ENCODE data around the gene SPINK4.
A peak's percentile ranks its signal among the peaks of the same experiment; 100 is the strongest.

The SPINK4 gene

GRCh38 chr9:33257276-33257675, 17.3 kb downstream of the SPINK4 start:
- no peak for DNase-seq

GRCh38 chr9:33260372-33260771, 20.4 kb downstream of the SPINK4 start:
- DNase-seq = no peak

GRCh38 chr9:33263131-33264002, 23.4 kb downstream of the SPINK4 start:
- peak in 1 of 5 experiments; percentile 57 for DNase-seq

GRCh38 chr9:33264003-33264472, 24.1 kb downstream of the SPINK4 start:
- DNase-seq = peak in 4 of 5 experiments; percentile 17 to 41 (median 30)

- DNase-seq = peak; percentile 99 to 100 (median 99)
Observed at GRCh38 chr9:33264473-33265177, 24.7 kb downstream of the SPINK4 start, which contains the start of the genes BAG1 and CHMP5. BAG1 (minus strand) TSS chr9:33264708. CHMP5 (plus strand) TSS chr9:33265049; CDS start chr9:33265079, 30 bp downstream.

- no peak for DNase-seq
Observed at GRCh38 chr9:33265211-33265865, 25.4 kb downstream of the SPINK4 start.

- peak in 1 of 5 experiments; percentile 50 for DNase-seq
Observed at GRCh38 chr9:33267151-33267767, 27.3 kb downstream of the SPINK4 start.

- no peak for DNase-seq
Observed at GRCh38 chr9:33270146-33270545, 30.2 kb downstream of the SPINK4 start.

- no peak for DNase-seq
Observed at GRCh38 chr9:33272061-33272460, 32.1 kb downstream of the SPINK4 start.

- DNase-seq = no peak
Observed at GRCh38 chr9:33273266-33273971, 33.5 kb downstream of the SPINK4 start.

GRCh38 chr9:33273972-33274328, 34.0 kb downstream of the SPINK4 start:
- DNase-seq = no peak

- no peak for DNase-seq
Observed at GRCh38 chr9:33277484-33277883, 37.5 kb downstream of the SPINK4 start.

GRCh38 chr9:33285502-33285901, 45.5 kb downstream of the SPINK4 start:
- DNase-seq = no peak

- DNase-seq = peak in 3 of 5 experiments; percentile 10 to 82 (median 30)
Observed at GRCh38 chr9:33287087-33287490, 47.1 kb downstream of the SPINK4 start.

- DNase-seq = no peak
Observed at GRCh38 chr9:33288235-33288634, 48.3 kb downstream of the SPINK4 start.

- no peak for DNase-seq
Observed at GRCh38 chr9:33288828-33289483, 49.0 kb downstream of the SPINK4 start.

GRCh38 chr9:33289496-33289895, 49.5 kb downstream of the SPINK4 start:
- peak in 1 of 5 experiments; percentile 8 for DNase-seq

GRCh38 chr9:33289936-33290246, 49.9 kb downstream of the SPINK4 start:
- DNase-seq = no peak

- DNase-seq = peak; percentile 94 to 100 (median 98)
Observed at GRCh38 chr9:33290247-33291030, 50.5 kb downstream of the SPINK4 start, which contains the start of gene NFX1. NFX1 (plus strand) TSS chr9:33290516; CDS start chr9:33290573, 57 bp downstream.

- DNase-seq = no peak
Observed at GRCh38 chr9:33291031-33291397, 51.0 kb downstream of the SPINK4 start.

- DNase-seq = peak in 1 of 5 experiments; percentile 57
Observed at GRCh38 chr9:33291901-33292300, 51.9 kb downstream of the SPINK4 start.
